OCI-LY7 (cell line): ENCODE results near the gene IGFBP3. TPM values are rescaled to one million over a fixed set of nuclear protein-coding genes. Genes with fewer than 3 reads are reported as not detected.

Experiments used
- BruUV-seq: library from RNA; stranded (reverse); fragments of 400-500 nt; replicated peaks from 2 replicates; lab custom pipeline; 2021; lab: Mats Ljungman, UMichigan
- CTCF ChIA-PET: fragments of 300-600 bp; sonication (Branson Sonifier 250); formaldehyde crosslinking; loops from one replicate; lab custom pipeline; 2022; ENCODE audit warnings: antibody characterized with exemption; ENCODE audit not compliant: unreplicated experiment; lab: Charles Lee
- POLR2A ChIA-PET: fragments of 300-600 bp; sonication (Branson Sonifier 250); formaldehyde crosslinking; loops from one replicate; lab custom pipeline; 2022; ENCODE audit warnings: antibody characterized with exemption; lab: Charles Lee
- DNase-seq: peaks from one replicate; pipeline ENCODE4 v3.0.0-alpha.2; 2015; ENCODE audit warnings: low spot score
- H2AFZ ChIP-seq: fragments of 200-600 bp; sonication (generic), shearing (Covaris generic); 2 replicates; pipeline ENCODE4 v1.6.1; 2014; ENCODE audit warnings: mild to moderate bottlenecking, antibody characterized with exemption, low read length, moderate library complexity
- H3K27ac ChIP-seq: fragments of 200-600 bp; sonication (generic); 2 replicates; pipeline ENCODE4 v1.5.1; 2014; ENCODE audit warnings: mixed run types, low read depth, mild to moderate bottlenecking, moderate library complexity, low read length, inconsistent platforms; ENCODE audit not compliant: poor library complexity, severe bottlenecking
- H3K36me3 ChIP-seq: fragments of 200-600 bp; sonication (generic); 2 replicates; pipeline ENCODE4 v1.6.1; 2014; ENCODE audit warnings: mild to moderate bottlenecking, antibody characterized with exemption, low read length, moderate library complexity, mixed read lengths; ENCODE audit not compliant: insufficient read depth
- H3K4me1 ChIP-seq: fragments of 200-600 bp; sonication (generic); 2 replicates; pipeline ENCODE4 v1.5.1; 2014; ENCODE audit warnings: mild to moderate bottlenecking, low read length; ENCODE audit not compliant: insufficient read depth, poor library complexity, severe bottlenecking
- H3K4me2 ChIP-seq: fragments of 200-600 bp; sonication (generic); 2 replicates; pipeline ENCODE4 v1.6.1; 2014; ENCODE audit warnings: mild to moderate bottlenecking, low read length
- H3K4me3 ChIP-seq: fragments of 200-600 bp; sonication (generic); 2 replicates; pipeline ENCODE4 v1.5.1; 2014; ENCODE audit warnings: mild to moderate bottlenecking, low read depth, low read length; ENCODE audit not compliant: poor library complexity, severe bottlenecking
- H3K79me2 ChIP-seq: fragments of 200-600 bp; sonication (generic); 2 replicates; pipeline ENCODE4 v1.6.1; 2016; ENCODE audit warnings: low read depth, mild to moderate bottlenecking, low read length, moderate library complexity, mixed read lengths; ENCODE audit not compliant: insufficient read depth
- H3K9me2 ChIP-seq: fragments of 200-600 bp; sonication (generic); 2 replicates; pipeline ENCODE4 v1.6.1; 2016; ENCODE audit warnings: mild to moderate bottlenecking, low read length, mixed read lengths; ENCODE audit not compliant: insufficient read depth
- H3K9me3 ChIP-seq: fragments of 200-600 bp; sonication (generic); 2 replicates; pipeline ENCODE4 v1.6.1; 2014; ENCODE audit warnings: mild to moderate bottlenecking, mixed run types, low read length, mixed read lengths
- H4K20me1 ChIP-seq: fragments of 200-600 bp; sonication (generic); 2 replicates; pipeline ENCODE4 v1.6.1; 2014; ENCODE audit warnings: mild to moderate bottlenecking, antibody characterized with exemption, low read length, moderate library complexity, mixed read lengths; ENCODE audit not compliant: insufficient read depth
- EZH2phosphoT487 ChIP-seq: fragments of 200-600 bp; sonication (generic); IDR thresholded peaks from 2 replicates; pipeline ENCODE4 v1.6.1; 2018; ENCODE audit warnings: low read depth, borderline replicate concordance, mild to moderate bottlenecking, mixed run types, antibody characterized with exemption, low read length, moderate library complexity, mixed read lengths
- intact Hi-C: fragments of 100-400 bp; cut with micrococcal nuclease; formaldehyde crosslinking; loops from one replicate; pipeline ENCODE4 v1.10.0; 2022; ENCODE audit not compliant: unreplicated experiment
- total RNA-seq, 2 experiments: library from RNA; depleted of rRNA in 1 of 2; stranded (reverse); fragments of >200 nt in 1 of 2; shearing (Covaris generic) in 1 of 2; gene quantifications; 2 replicates each; pipeline ENCODE4 v1.2.3, GENCODE V29; 2014 to 2022
- TF ChIP-seq, protein P1 (sequence below): fragments of 200-600 bp; sonication (generic); conservative IDR thresholded peaks from 2 replicates; pipeline ENCODE4 v1.5.1; 2014; ENCODE audit warnings: mild to moderate bottlenecking, antibody characterized with exemption, low read length, moderate library complexity, mixed read lengths

The IGFBP3 gene
- total RNA-seq, 2 experiments from 2014 or later = not detected

GRCh38 chr7:45917064-45917463 lies 4.0 kb downstream of the IGFBP3 start:
- CTCF ChIA-PET = no interaction called here

DNA sequence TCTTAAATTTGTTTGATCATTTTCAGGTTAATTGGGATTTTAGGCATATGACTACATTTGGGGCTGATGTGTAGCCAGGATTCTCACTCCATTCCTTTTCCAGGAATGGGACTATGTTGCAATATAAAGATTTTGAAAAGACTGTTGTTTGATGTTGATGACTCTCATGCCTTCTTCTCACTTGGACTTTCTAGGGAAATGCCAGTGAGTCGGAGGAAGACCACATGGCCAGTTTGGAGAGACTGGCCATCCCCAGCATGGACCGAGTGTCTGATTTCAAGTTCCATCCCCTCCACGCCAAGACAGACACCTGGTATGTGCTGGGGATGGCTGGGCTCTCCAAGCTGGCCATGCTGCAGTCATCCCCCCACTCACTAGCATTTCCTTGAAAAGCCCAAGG lies 5.5 kb downstream of the IGFBP3 start:
- POLR2A ChIA-PET = no interaction called here
- intact Hi-C loops = loop anchor here (10.0 kb wide), 1 partner anchor 1339 kb away; no protein-coding TSS in a partner anchor
- DNase-seq = no peak
- H3K79me2 ChIP-seq = no peaks in the 10 kb centered on the region
- BruUV-seq = no TSS peak
- H2AFZ ChIP-seq = no peak overlapping the region
- no peak overlapping the region for H3K4me2 ChIP-seq
- no peaks in the 10 kb centered on the region for H4K20me1 ChIP-seq
- no peaks in the 10 kb centered on the region for H3K4me1 ChIP-seq
- no peak for TF ChIP-seq EZH2phosphoT487
- TF ChIP-seq, protein P1, sequence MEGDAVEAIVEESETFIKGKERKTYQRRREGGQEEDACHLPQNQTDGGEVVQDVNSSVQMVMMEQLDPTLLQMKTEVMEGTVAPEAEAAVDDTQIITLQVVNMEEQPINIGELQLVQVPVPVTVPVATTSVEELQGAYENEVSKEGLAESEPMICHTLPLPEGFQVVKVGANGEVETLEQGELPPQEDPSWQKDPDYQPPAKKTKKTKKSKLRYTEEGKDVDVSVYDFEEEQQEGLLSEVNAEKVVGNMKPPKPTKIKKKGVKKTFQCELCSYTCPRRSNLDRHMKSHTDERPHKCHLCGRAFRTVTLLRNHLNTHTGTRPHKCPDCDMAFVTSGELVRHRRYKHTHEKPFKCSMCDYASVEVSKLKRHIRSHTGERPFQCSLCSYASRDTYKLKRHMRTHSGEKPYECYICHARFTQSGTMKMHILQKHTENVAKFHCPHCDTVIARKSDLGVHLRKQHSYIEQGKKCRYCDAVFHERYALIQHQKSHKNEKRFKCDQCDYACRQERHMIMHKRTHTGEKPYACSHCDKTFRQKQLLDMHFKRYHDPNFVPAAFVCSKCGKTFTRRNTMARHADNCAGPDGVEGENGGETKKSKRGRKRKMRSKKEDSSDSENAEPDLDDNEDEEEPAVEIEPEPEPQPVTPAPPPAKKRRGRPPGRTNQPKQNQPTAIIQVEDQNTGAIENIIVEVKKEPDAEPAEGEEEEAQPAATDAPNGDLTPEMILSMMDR = no peak
- no peaks in the 10 kb centered on the region for H3K9me3 ChIP-seq
- no peak overlapping the region for H3K4me3 ChIP-seq
- no peaks in the 10 kb centered on the region for H3K9me2 ChIP-seq
- no peak overlapping the region for H3K27ac ChIP-seq
- no peaks in the 10 kb centered on the region for H3K36me3 ChIP-seq
- CTCF ChIA-PET = no interaction called here

More at GRCh38 chr7:45917064-45917463, 4.0 kb downstream of the IGFBP3 start:
- DNase-seq = no peak
- POLR2A ChIA-PET = no interaction called here
- intact Hi-C loops = loop anchor here (10.0 kb wide), 1 partner anchor 1338 kb away; no protein-coding TSS in a partner anchor
- Histone ChIP-seq H2AFZ (no peak overlapping the region), H3K9me2 (no peaks in the 10 kb centered on the region), H3K9me3 (no peaks in the 10 kb centered on the region), H3K4me3 (no peak overlapping the region), H4K20me1 (no peaks in the 10 kb centered on the region), H3K27ac (no peak overlapping the region), H3K36me3 (no peaks in the 10 kb centered on the region), H3K4me2 (no peak overlapping the region), H3K79me2 (no peaks in the 10 kb centered on the region), H3K4me1 (no peaks in the 10 kb centered on the region)
- BruUV-seq = no TSS peak
- TF ChIP-seq EZH2phosphoT487 = no peak
- TF ChIP-seq, protein P1 = no peak

GRCh38 chr7:45914911-45915310 lies 6.2 kb downstream of the IGFBP3 start:
- TF ChIP-seq, protein P1 = no peak
- POLR2A ChIA-PET = no interaction called here
- H3K9me3 ChIP-seq = no peaks in the 10 kb centered on the region
- H3K4me2 ChIP-seq = no peak overlapping the region
- no TSS peak for BruUV-seq
- H3K79me2 ChIP-seq = no peaks in the 10 kb centered on the region
- no peaks in the 10 kb centered on the region for H3K9me2 ChIP-seq
- H3K27ac ChIP-seq = no peak overlapping the region
- intact Hi-C loops = loop anchor here (10.0 kb wide), 1 partner anchor 1340 kb away; no protein-coding TSS in a partner anchor
- no peaks in the 10 kb centered on the region for H3K36me3 ChIP-seq
- no peaks in the 10 kb centered on the region for H3K4me1 ChIP-seq
- H2AFZ ChIP-seq = no peak overlapping the region
- CTCF ChIA-PET = no interaction called here
- no peak for DNase-seq
- no peaks in the 10 kb centered on the region for H4K20me1 ChIP-seq
- no peak overlapping the region for H3K4me3 ChIP-seq
